Type B pancreatic cell (in vitro differentiated cells): ENCODE measurements around the gene SDHAF4. TPM values are rescaled to one million over a fixed set of nuclear protein-coding genes. Genes with fewer than 3 reads are reported as not detected.
"Not testable (repeated sequence)": the region's sequence is repeated elsewhere in the genome, so short reads cannot be mapped to it uniquely, and the experiment has no call there.

Experiments used
- DNase-seq: peaks from one replicate; pipeline ENCODE4 v3.0.0; 2021; ENCODE audit warnings: mixed read lengths; ENCODE audit not compliant: unreplicated experiment; ENCODE audit errors: extremely low spot score
- H3K27ac Mint-ChIP-seq: 2 replicates; pipeline ENCODE4 v1.8.0; 2021; ENCODE audit warnings: mild to moderate bottlenecking, mixed read lengths
- H3K27me3 Mint-ChIP-seq: 2 replicates; pipeline ENCODE4 v1.8.0; 2021; ENCODE audit warnings: mixed read lengths
- H3K36me3 Mint-ChIP-seq: 2 replicates; pipeline ENCODE4 v1.8.0; 2021; ENCODE audit warnings: mixed read lengths
- H3K4me1 Mint-ChIP-seq: one replicate; pipeline ENCODE4 v1.8.0; 2021; ENCODE audit warnings: mixed read lengths; ENCODE audit not compliant: unreplicated experiment
- H3K4me3 Mint-ChIP-seq: 2 replicates; pipeline ENCODE4 v1.8.0; 2021; ENCODE audit warnings: mild to moderate bottlenecking, mixed read lengths
- H3K9me3 Mint-ChIP-seq: 2 replicates; pipeline ENCODE4 v1.8.0; 2021; ENCODE audit warnings: mixed read lengths
- total RNA-seq: library from RNA; stranded (reverse); gene quantifications from 2 replicates; pipeline ENCODE4 v1.2.1, GENCODE V29; 2021; ENCODE audit warnings: low replicate concordance
- TF ChIP-seq, protein P1 (sequence below): fragments of 200-600 bp; sonication (generic); conservative IDR thresholded peaks from 2 replicates; pipeline ENCODE4 v1.5.0; 2021; ENCODE audit warnings: antibody characterized with exemption, mild to moderate bottlenecking

The SDHAF4 gene
- total RNA-seq, 1 donor from 2014 or later, result 17.6 TPM

DNA sequence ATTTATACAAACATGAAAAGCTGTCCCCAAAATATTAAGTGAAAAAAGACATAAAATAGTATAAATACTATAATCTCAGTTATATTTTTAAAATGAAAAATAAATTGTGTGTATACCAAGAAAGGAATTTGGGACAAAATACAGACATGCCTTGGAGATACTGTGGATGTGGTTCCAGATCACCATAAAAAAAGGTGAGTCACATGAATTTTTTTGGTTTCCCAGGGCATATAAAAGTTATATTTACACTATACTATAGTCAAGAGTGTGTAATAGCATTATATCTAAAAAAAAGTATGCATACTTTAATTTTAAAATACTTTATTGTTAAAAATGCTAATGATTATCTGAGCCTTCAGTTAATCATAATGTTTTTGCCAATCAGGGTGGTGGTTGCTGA is 17.4 kb upstream of the SDHAF4 start:
- DNase-seq, result no peak
- Mint-ChIP-seq H3K27ac (no peak overlapping the region), H3K4me3 (no peak overlapping the region), H3K9me3 (no peaks in the 10 kb centered on the region), H3K36me3 (peaks cover 8% of the 10 kb centered on the region), H3K27me3 (no peaks in the 10 kb centered on the region), H3K4me1 (no peaks in the 10 kb centered on the region)
- TF ChIP-seq, protein P1, sequence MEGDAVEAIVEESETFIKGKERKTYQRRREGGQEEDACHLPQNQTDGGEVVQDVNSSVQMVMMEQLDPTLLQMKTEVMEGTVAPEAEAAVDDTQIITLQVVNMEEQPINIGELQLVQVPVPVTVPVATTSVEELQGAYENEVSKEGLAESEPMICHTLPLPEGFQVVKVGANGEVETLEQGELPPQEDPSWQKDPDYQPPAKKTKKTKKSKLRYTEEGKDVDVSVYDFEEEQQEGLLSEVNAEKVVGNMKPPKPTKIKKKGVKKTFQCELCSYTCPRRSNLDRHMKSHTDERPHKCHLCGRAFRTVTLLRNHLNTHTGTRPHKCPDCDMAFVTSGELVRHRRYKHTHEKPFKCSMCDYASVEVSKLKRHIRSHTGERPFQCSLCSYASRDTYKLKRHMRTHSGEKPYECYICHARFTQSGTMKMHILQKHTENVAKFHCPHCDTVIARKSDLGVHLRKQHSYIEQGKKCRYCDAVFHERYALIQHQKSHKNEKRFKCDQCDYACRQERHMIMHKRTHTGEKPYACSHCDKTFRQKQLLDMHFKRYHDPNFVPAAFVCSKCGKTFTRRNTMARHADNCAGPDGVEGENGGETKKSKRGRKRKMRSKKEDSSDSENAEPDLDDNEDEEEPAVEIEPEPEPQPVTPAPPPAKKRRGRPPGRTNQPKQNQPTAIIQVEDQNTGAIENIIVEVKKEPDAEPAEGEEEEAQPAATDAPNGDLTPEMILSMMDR, result no peak

DNA sequence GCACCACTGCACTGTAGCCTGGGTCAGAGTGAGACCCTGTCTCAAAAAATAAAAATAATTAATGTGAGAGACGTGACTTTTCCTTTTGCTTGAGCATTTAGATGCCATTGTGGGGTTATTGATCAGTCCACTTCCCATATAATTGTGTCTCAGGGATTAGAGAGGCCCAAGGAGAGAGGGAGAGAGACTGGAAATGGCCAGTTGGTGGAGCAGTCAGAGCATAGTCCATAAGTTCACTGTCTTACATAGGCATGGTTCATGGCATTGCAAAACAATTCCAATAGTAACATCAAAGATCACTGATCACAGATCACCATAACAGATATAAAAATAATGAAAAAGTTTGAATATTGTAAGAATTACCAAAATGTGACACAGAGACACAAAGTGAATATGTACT is 15.2 kb upstream of the SDHAF4 start:
- H3K27me3 Mint-ChIP-seq, result no peaks in the 10 kb centered on the region
- peaks cover 8% of the 10 kb centered on the region for H3K36me3 Mint-ChIP-seq
- no peaks in the 10 kb centered on the region for H3K4me1 Mint-ChIP-seq
- TF ChIP-seq, protein P1, result no peak
- no peaks in the 10 kb centered on the region for H3K9me3 Mint-ChIP-seq
- H3K27ac Mint-ChIP-seq, result no peak overlapping the region
- DNase-seq, result no peak
- no peak overlapping the region for H3K4me3 Mint-ChIP-seq

DNA sequence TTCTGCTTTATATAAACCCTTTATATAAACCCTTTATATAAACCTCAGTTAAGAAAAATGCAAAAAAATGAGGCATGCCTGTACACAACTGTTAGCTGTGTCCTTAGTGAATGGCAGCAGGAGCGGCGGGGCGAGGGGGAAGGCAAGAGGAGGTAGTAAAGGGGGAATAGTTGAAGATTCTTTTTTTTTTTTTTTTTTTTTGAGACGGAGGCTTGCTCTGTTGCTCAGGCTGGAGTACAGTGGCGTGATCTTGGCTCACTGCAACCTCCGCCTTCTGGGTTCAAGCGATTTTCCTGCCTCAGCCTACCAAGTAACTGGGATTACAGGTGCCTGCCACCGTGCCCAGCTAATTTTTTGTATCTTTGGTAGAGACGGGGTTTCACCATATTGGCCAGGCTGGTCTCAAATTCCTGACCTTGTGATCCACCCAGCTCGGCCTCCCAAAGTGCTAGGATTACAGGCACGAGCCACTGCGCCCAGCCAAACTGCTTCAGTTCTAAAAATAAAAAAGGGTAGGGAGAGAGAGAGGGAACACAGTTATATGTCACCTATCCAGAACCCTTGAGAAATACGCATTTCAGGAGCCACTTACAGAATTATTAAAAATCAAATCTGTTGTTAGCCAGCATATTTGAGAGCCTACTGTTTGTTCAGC is 14.3 kb upstream of the SDHAF4 start:
- not testable (repeated sequence) for H3K4me3 Mint-ChIP-seq, H3K27ac Mint-ChIP-seq, H3K27me3 Mint-ChIP-seq, H3K9me3 Mint-ChIP-seq, DNase-seq, H3K4me1 Mint-ChIP-seq, H3K36me3 Mint-ChIP-seq

DNA sequence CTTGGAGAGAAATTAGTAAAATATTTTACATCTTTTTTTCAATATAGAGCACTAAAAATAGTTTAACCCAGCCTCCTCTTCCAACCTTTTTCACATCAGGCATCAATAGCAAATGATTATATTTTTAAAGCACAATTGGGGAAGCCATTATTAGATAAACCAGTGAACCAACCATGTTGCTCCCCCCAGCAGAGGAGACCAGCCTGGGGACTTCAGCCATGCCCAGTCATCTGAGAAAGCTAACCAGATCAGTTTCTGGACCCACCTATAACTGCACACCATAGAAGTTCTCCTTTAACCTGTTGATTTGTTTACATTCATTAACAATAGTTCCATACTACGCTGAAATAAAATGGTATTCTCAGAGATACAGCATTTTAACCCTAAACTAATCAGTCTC is 13.8 kb upstream of the SDHAF4 start:
- H3K4me1 Mint-ChIP-seq, result no peaks in the 10 kb centered on the region
- no peak for DNase-seq
- TF ChIP-seq, protein P1, result no peak
- no peak overlapping the region for H3K4me3 Mint-ChIP-seq
- no peaks in the 10 kb centered on the region for H3K9me3 Mint-ChIP-seq
- peaks cover 8% of the 10 kb centered on the region for H3K36me3 Mint-ChIP-seq
- H3K27me3 Mint-ChIP-seq, result no peaks in the 10 kb centered on the region
- H3K27ac Mint-ChIP-seq, result no peak overlapping the region

DNA sequence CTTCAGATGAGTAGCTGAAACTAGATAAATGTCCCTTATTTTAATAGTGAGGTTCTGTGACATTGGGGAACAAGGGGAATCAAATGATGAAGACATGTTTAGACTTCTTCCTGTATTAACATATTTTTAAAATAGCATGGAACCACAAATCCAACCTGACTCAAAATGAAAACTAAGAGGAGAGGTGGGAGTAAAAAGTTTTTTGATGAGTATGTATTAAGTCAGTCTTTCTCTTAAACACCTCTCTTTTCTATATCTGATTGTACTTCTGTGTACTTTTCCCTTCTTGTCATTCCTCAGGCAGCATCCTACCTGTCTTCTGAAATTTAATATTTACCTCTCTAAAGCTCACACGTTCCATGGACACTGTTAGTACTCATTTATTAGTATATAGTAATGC is 8.7 kb upstream of the SDHAF4 start:
- TF ChIP-seq, protein P1, result no peak
- Mint-ChIP-seq H3K9me3 (no peaks in the 10 kb centered on the region), H3K4me1 (no peaks in the 10 kb centered on the region), H3K27me3 (no peaks in the 10 kb centered on the region), H3K36me3 (no peaks in the 10 kb centered on the region), H3K4me3 (no peak overlapping the region), H3K27ac (no peak overlapping the region)
- no peak for DNase-seq

DNA sequence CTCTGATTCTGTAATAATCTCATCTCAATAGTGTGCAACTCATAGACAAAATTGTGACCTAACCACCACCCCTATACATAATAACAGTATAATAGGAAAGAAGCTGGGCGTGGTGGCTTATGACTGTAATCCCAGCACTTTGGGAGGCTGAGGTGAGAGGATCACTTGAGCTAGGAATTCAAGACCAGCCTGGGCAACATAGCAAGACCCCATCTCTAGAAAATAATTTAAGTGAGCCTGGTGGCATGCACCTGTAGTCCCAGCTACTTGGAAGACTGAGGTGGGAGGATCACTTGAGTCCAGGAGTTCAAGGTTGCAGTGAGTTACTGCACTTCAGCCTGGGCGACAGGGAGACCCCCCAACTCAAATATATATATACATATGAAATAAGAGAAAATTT is 4.3 kb upstream of the SDHAF4 start:
- DNase-seq, H3K9me3 Mint-ChIP-seq, H3K27ac Mint-ChIP-seq, H3K27me3 Mint-ChIP-seq, H3K4me1 Mint-ChIP-seq, H3K36me3 Mint-ChIP-seq, H3K4me3 Mint-ChIP-seq: not testable (repeated sequence)

DNA sequence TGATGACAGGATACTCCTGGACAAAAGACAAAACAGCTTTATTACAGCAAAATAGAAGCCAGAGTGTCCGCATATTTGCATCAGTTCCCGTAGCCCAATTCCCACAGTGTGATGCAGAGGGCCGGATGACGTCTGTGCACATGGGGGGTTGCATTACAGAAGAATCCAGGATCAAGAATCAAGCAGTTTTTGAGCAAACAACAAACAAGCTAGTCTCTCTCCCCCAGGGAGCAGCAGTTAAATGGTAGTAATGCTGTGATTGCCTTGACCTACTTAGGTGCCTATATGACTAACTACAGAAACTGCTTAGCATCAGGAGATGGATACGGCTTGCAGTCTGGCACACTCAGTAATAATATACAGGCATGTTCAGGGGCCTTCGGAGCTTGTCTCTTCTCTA is 3.2 kb upstream of the SDHAF4 start:
- no peaks in the 10 kb centered on the region for H3K36me3 Mint-ChIP-seq
- no peaks in the 10 kb centered on the region for H3K27me3 Mint-ChIP-seq
- no peak for DNase-seq
- TF ChIP-seq, protein P1, result no peak
- H3K4me1 Mint-ChIP-seq, result peaks cover 9% of the 10 kb centered on the region
- H3K4me3 Mint-ChIP-seq, result no peak overlapping the region
- H3K27ac Mint-ChIP-seq, result no peak overlapping the region
- H3K9me3 Mint-ChIP-seq, result no peaks in the 10 kb centered on the region
